ENCODE data around the gene SLC6A12. TPM values are rescaled to one million over a fixed set of nuclear protein-coding genes. Genes with fewer than 3 reads are reported as not detected.

Gene SLC6A12
- total RNA-seq, 2 experiments from 2014 or later, result not detected

DNA sequence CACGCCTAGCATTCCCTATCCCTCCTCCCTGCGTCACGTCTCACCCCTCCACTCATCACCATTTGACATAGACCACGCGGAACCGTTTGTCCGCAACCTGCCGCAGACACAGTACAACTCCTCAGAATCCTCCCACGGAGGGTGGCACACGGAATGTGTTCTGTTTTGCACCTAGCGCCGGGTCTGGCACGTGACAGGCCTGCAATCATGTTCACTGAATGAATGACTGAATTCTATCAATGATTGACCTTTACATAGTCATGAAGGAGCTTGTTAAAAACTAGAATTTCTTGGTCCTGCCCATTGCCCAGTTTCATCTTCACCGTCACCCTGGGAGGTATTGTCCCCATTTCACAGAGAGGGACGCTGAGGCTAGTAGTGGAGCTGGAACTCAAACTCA lies 4.7 kb downstream of the SLC6A12 start:
- Histone ChIP-seq H3K27ac (ENCODE audit: low read depth in 1 of 2, low read length in 2 of 2) (no peak overlapping the region), H3K36me3 (ENCODE audit: insufficient read depth, low read length) (no peaks in the 10 kb centered on the region), H3K9me3 (ENCODE audit: control insufficient read depth in 1 of 2, insufficient read depth in 1 of 2, low read length in 2 of 2) (peaks cover 0 to 5% of the 10 kb centered on the region in 2 experiments), H3K4me1 (ENCODE audit: insufficient read depth, low read length) (no peaks in the 10 kb centered on the region), H3K27me3 (ENCODE audit: control insufficient read depth in 1 of 2, insufficient read depth in 2 of 2, low read length in 2 of 2) (peaks cover 26 to 46% of the 10 kb centered on the region in 2 experiments), H3K4me3 (ENCODE audit: low read length) (no peak overlapping the region)
- Mint-ChIP-seq H3K27me3 (peaks cover 73% of the 10 kb centered on the region), H3K9me3 (no peaks in the 10 kb centered on the region), H3K27ac (no peak overlapping the region), H3K36me3 (ENCODE audit: low read depth) (no peaks in the 10 kb centered on the region), H3K4me1 (ENCODE audit: low read depth) (no peaks in the 10 kb centered on the region), H3K4me3 (no peak overlapping the region)
- CTCF ChIA-PET, result no interaction called here
- DNase-seq (no peak), ATAC-seq (ENCODE audit: poor library complexity) (no peak)
- TF ChIP-seq, protein P1, sequence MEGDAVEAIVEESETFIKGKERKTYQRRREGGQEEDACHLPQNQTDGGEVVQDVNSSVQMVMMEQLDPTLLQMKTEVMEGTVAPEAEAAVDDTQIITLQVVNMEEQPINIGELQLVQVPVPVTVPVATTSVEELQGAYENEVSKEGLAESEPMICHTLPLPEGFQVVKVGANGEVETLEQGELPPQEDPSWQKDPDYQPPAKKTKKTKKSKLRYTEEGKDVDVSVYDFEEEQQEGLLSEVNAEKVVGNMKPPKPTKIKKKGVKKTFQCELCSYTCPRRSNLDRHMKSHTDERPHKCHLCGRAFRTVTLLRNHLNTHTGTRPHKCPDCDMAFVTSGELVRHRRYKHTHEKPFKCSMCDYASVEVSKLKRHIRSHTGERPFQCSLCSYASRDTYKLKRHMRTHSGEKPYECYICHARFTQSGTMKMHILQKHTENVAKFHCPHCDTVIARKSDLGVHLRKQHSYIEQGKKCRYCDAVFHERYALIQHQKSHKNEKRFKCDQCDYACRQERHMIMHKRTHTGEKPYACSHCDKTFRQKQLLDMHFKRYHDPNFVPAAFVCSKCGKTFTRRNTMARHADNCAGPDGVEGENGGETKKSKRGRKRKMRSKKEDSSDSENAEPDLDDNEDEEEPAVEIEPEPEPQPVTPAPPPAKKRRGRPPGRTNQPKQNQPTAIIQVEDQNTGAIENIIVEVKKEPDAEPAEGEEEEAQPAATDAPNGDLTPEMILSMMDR (IDR thresholded peaks at IDR 0.05), result no peak
- intact Hi-C loops (cut with DNase I, micrococcal nuclease), result no loop called here
- POLR2A ChIA-PET, result no interaction called here

DNA sequence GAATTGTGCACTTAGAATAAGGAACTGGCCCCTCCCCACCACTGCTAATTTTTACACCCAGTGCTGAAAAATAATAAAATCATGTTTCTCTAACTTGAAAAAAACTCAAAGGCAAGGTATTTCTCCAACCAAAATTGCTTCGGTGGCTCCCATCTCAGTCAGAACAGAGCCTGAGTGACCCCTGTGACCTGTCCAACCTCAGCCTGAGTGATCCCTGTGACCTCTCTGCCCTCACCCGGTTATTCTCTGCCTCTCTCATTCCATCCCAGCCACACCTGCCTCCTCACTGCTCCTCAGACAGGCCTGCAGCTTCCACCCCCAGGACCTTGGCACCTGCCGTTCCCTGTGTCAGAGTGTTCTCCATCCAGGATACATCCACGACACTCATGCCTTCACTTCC lies 5.1 kb downstream of the SLC6A12 start:
- no peaks in the 10 kb centered on the region for H3K9me3 Mint-ChIP-seq
- H3K9me3 ChIP-seq (ENCODE audit: control insufficient read depth in 1 of 2, insufficient read depth in 1 of 2, low read length in 2 of 2), result peaks cover 0 to 5% of the 10 kb centered on the region in 2 experiments
- no peak overlapping the region for H3K27ac Mint-ChIP-seq
- H3K27me3 Mint-ChIP-seq, result peaks cover 75% of the 10 kb centered on the region
- CTCF ChIA-PET, result no interaction called here
- intact Hi-C loops (cut with DNase I, micrococcal nuclease), result no loop called here
- DNase-seq, result no peak
- no peak overlapping the region for H3K4me3 Mint-ChIP-seq
- no peaks in the 10 kb centered on the region for H3K36me3 Mint-ChIP-seq (ENCODE audit: low read depth)
- no peaks in the 10 kb centered on the region for H3K4me1 Mint-ChIP-seq (ENCODE audit: low read depth)
- H3K27me3 ChIP-seq (ENCODE audit: control insufficient read depth in 1 of 2, insufficient read depth in 2 of 2, low read length in 2 of 2), result peaks cover 26 to 46% of the 10 kb centered on the region in 2 experiments
- H3K36me3 ChIP-seq (ENCODE audit: insufficient read depth, low read length), result no peaks in the 10 kb centered on the region
- no peak overlapping the region for H3K27ac ChIP-seq (ENCODE audit: low read depth in 1 of 2, low read length in 2 of 2)
- ATAC-seq (ENCODE audit: poor library complexity), result no peak
- no peak overlapping the region for H3K4me3 ChIP-seq (ENCODE audit: low read length)
- POLR2A ChIA-PET, result no interaction called here
- H3K4me1 ChIP-seq (ENCODE audit: insufficient read depth, low read length), result peaks cover 2% of the 10 kb centered on the region
- TF ChIP-seq, protein P1 (IDR thresholded peaks at IDR 0.05), result no peak

DNA sequence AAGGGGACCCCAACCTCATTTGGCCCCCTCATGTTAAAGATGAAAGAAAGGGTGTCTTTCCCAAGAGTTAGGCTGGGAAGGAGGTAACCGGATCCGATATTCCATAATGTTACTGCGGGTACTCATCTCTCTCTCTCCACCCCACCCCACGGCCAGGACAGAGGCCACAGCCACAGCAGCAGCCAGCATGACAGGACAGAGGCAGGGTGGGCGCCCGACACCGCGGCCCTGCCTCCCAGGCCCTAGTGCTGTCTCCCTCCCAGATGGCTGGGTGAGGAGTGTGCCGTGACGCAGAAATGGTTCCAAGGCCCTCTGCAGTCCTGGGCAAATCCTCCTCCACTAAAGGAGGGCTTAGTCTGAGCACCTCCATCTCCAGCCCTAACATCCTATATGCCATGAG lies 6.2 kb downstream of the SLC6A12 start:
- no peak overlapping the region for H3K27ac ChIP-seq (ENCODE audit: low read depth in 1 of 2, low read length in 2 of 2)
- ATAC-seq (ENCODE audit: poor library complexity) (no peak), DNase-seq (no peak)
- H3K36me3 ChIP-seq (ENCODE audit: insufficient read depth, low read length), result no peaks in the 10 kb centered on the region
- peaks cover 2% of the 10 kb centered on the region for H3K4me1 ChIP-seq (ENCODE audit: insufficient read depth, low read length)
- peaks cover 22 to 42% of the 10 kb centered on the region in 2 experiments for H3K27me3 ChIP-seq (ENCODE audit: control insufficient read depth in 1 of 2, insufficient read depth in 2 of 2, low read length in 2 of 2)
- CTCF ChIA-PET, result no interaction called here
- Mint-ChIP-seq H3K9me3 (no peaks in the 10 kb centered on the region), H3K4me1 (ENCODE audit: low read depth) (peaks cover under 1% of the 10 kb centered on the region), H3K36me3 (ENCODE audit: low read depth) (no peaks in the 10 kb centered on the region), H3K4me3 (no peak overlapping the region), H3K27me3 (peaks cover 71% of the 10 kb centered on the region), H3K27ac (no peak overlapping the region)
- H3K4me3 ChIP-seq (ENCODE audit: low read length), result no peak overlapping the region
- POLR2A ChIA-PET, result no interaction called here
- intact Hi-C loops (cut with DNase I, micrococcal nuclease), result no loop called here
- TF ChIP-seq, protein P1 (IDR thresholded peaks at IDR 0.05), result no peak
- H3K9me3 ChIP-seq (ENCODE audit: control insufficient read depth in 1 of 2, insufficient read depth in 1 of 2, low read length in 2 of 2), result no peaks in the 10 kb centered on the region
